Measurements from ENCODE around the gene PARD3B.

GRCh38 chr2:204539019-204539385, 6.3 kb upstream of the PARD3B start:
- TF ChIP-seq POLR2A (IDR thresholded peaks at IDR 0.05; ENCODE audit: low read length) (no peak), GATA1 (IDR thresholded peaks at IDR 0.05; ENCODE audit: low read depth, low read length) (no peak)

Measured in erythroblast (primary cell).